Measurements from ENCODE around the gene NCOA7. TPM values are rescaled to one million over a fixed set of nuclear protein-coding genes. Genes with fewer than 3 reads are reported as not detected.

The NCOA7 gene
- total RNA-seq = 10 to 100 TPM; 16.7 to 28.3 (median 21.2) TPM

GRCh38 chr6:125790358-125791150 lies at the start of gene NCOA7:
NCOA7 (plus strand) TSS chr6:125790960; CDS start chr6:125815355, 24,395 bp downstream.
- TF ChIP-seq POLR2AphosphoS5 (IDR thresholded peaks at IDR 0.05) (peak; percentile 88 to 93 (median 89)), POLR2A (IDR thresholded peaks at IDR 0.05) (peak; percentile 86), CTCF (IDR thresholded peaks at IDR 0.05) (no peak)
- in situ Hi-C loops (cut with MboI; ENCODE audit: low pct_ligation_motif_present in 1 of 4, low pct_unique_long_range_greater_than_20kb in 1 of 4, low sequenced_read_pairs in 3 of 4) = loop anchor here in 1 of 4 donors (25.0 kb wide), 1 partner anchor 172 kb away; the partner anchor contains the start of gene HINT3

GRCh38 chr6:125741336-125741735 lies 49.4 kb upstream of the NCOA7 start:
- in situ Hi-C loops (cut with MboI; ENCODE audit: low pct_ligation_motif_present in 1 of 4, low pct_unique_long_range_greater_than_20kb in 1 of 4, low sequenced_read_pairs in 3 of 4) = no loop called here
- TF ChIP-seq CTCF (IDR thresholded peaks at IDR 0.05) (no peak), EP300 (IDR thresholded peaks at IDR 0.05; ENCODE audit: low read depth) (no peak), POLR2A (IDR thresholded peaks at IDR 0.05) (no peak), POLR2AphosphoS5 (IDR thresholded peaks at IDR 0.05) (no peak)
- H3K27me3 ChIP-seq = peaks cover 49% of the 10 kb centered on the region
- H3K4me3 ChIP-seq = no peak overlapping the region
- intact Hi-C loops (cut with DNase I; ENCODE audit: low total_unique reads) = no loop called here
- no peaks in the 10 kb centered on the region for H3K36me3 ChIP-seq
- H3K27ac ChIP-seq = no peak overlapping the region
- H3K4me1 ChIP-seq = peaks cover 0 to under 1% (median 0%) of the 10 kb centered on the region in 4 donors
- H3K9me3 ChIP-seq = no peaks in the 10 kb centered on the region
- no peak for DNase-seq
- WGBS, 2 donors (ENCODE audit: low coverage in 1 of 2) = 90 to 92% methylated on average over 2 of the region's 2 CpGs

More at GRCh38 chr6:125790358-125791150, at the start of gene NCOA7:
- peak; percentile 82 for DNase-seq
- peaks cover 12 to 20% (median 13%) of the 10 kb centered on the region in 4 donors for H3K4me1 ChIP-seq
- H3K9me3 ChIP-seq = no peaks in the 10 kb centered on the region
- peak within 1 kb of the TSS; percentile 94 to 98 (median 98) for H3K27ac ChIP-seq
- H3K36me3 ChIP-seq = no peaks in the 10 kb centered on the region
- H3K27me3 ChIP-seq = no peaks in the 10 kb centered on the region
- H3K4me3 ChIP-seq = peak within 1 kb of the TSS; percentile 61 to 85 (median 74)
- intact Hi-C loops (cut with DNase I; ENCODE audit: low total_unique reads) = no loop called here
- WGBS, 2 donors (ENCODE audit: low coverage in 1 of 2) = 0 to 1% methylated on average over 2 to 47 of the region's 100 CpGs

GRCh38 chr6:125742024-125742423 lies 48.7 kb upstream of the NCOA7 start:
- in situ Hi-C loops (cut with MboI; ENCODE audit: low pct_ligation_motif_present in 1 of 4, low pct_unique_long_range_greater_than_20kb in 1 of 4, low sequenced_read_pairs in 3 of 4) = no loop called here
- no peak overlapping the region for H3K4me3 ChIP-seq

More at GRCh38 chr6:125742024-125742423, 48.7 kb upstream of the NCOA7 start:
- intact Hi-C loops (cut with DNase I; ENCODE audit: low total_unique reads) = no loop called here
- WGBS, 2 donors (ENCODE audit: low coverage in 1 of 2) = 90 to 95% methylated on average over 2 of the region's 2 CpGs
- H3K36me3 ChIP-seq = no peaks in the 10 kb centered on the region
- no peak for DNase-seq
- H3K4me1 ChIP-seq = peaks cover 0 to 7% (median under 1%) of the 10 kb centered on the region in 4 donors
- TF ChIP-seq POLR2AphosphoS5 (IDR thresholded peaks at IDR 0.05) (no peak), POLR2A (IDR thresholded peaks at IDR 0.05) (no peak), EP300 (IDR thresholded peaks at IDR 0.05; ENCODE audit: low read depth) (no peak), CTCF (IDR thresholded peaks at IDR 0.05) (no peak)
- peaks cover 56% of the 10 kb centered on the region for H3K27me3 ChIP-seq
- no peaks in the 10 kb centered on the region for H3K9me3 ChIP-seq
- H3K27ac ChIP-seq = no peak overlapping the region
